OCI-M2 (cell line): ENCODE data around the gene CNTF.
"Not testable (repeated sequence)": the region's sequence is repeated elsewhere in the genome, so short reads cannot be mapped to it uniquely, and the experiment has no call there.

Source experiments
- DNase-seq: peaks from one replicate; lab custom pipeline; 2025; ENCODE audit not compliant: unreplicated experiment; lab: John Stamatoyannopoulos, UW

The CNTF gene

GRCh38 chr11:58622344-58622743 is at the start of gene CNTF:
Gene CNTF (plus strand): TSS chr11:58622665. CDS start chr11:58622753, 88 bp downstream.
- no peak for DNase-seq

GRCh38 chr11:58572906-58573305 is 49.6 kb upstream of the CNTF start:
- not testable (repeated sequence) for DNase-seq

GRCh38 chr11:58573451-58574104 is 48.9 kb upstream of the CNTF start:
- DNase-seq = no peak

GRCh38 chr11:58574881-58575280 is 47.6 kb upstream of the CNTF start:
- DNase-seq = no peak

GRCh38 chr11:58575377-58576020 is 47.0 kb upstream of the CNTF start, which contains the start of gene LPXN:
Gene LPXN (minus strand): TSS chr11:58575856. CDS start chr11:58575772, 84 bp downstream.
- no peak for DNase-seq

GRCh38 chr11:58576887-58577471 is 45.5 kb upstream of the CNTF start:
- DNase-seq = no peak

GRCh38 chr11:58577555-58578135 is 44.8 kb upstream of the CNTF start:
- DNase-seq = no peak

- DNase-seq = peak; percentile 68
Measured at GRCh38 chr11:58578136-58578634, 44.3 kb upstream of the CNTF start.

- peak; percentile 36 for DNase-seq
Measured at GRCh38 chr11:58578635-58579191, 43.8 kb upstream of the CNTF start, which contains the start of gene ZFP91. Gene ZFP91 (plus strand): TSS chr11:58579063. CDS start chr11:58579282, 219 bp downstream.

GRCh38 chr11:58579192-58580129 is 43.0 kb upstream of the CNTF start:
- DNase-seq = peak; percentile 7

GRCh38 chr11:58580311-58580710 is 42.2 kb upstream of the CNTF start:
- DNase-seq = no peak

GRCh38 chr11:58582437-58582836 is 40.0 kb upstream of the CNTF start:
- no peak for DNase-seq

- DNase-seq = no peak
Measured at GRCh38 chr11:58586998-58587397, 35.5 kb upstream of the CNTF start.

- no peak for DNase-seq
Measured at GRCh38 chr11:58591659-58592058, 30.8 kb upstream of the CNTF start.

- no peak for DNase-seq
Measured at GRCh38 chr11:58592760-58593472, 29.5 kb upstream of the CNTF start.

GRCh38 chr11:58594826-58595225 is 27.6 kb upstream of the CNTF start:
- DNase-seq = no peak

- no peak for DNase-seq
Measured at GRCh38 chr11:58596621-58597020, 25.8 kb upstream of the CNTF start.

- DNase-seq = no peak
Measured at GRCh38 chr11:58597486-58598144, 24.9 kb upstream of the CNTF start.

- DNase-seq = no peak
Measured at GRCh38 chr11:58600510-58600909, 22.0 kb upstream of the CNTF start.
